Brain microvascular endothelial cell (primary cell): Measurements from ENCODE around the gene RGS8.

Experiments
- DNase-seq: peaks from one replicate; pipeline ENCODE4 v3.0.0-alpha.2; 2020
- H3K27ac ChIP-seq: fragments of 250-450 bp; sonication (Bioruptor Pico); 2 replicates; pipeline ENCODE4 v1.5.1; 2020; ENCODE audit warnings: mild to moderate bottlenecking, moderate library complexity
- H3K27me3 ChIP-seq: fragments of 250-450 bp; sonication (Bioruptor Pico); replicated peaks from 2 replicates; pipeline ENCODE4 v1.5.1; 2020; ENCODE audit warnings: mild to moderate bottlenecking
- H3K36me3 ChIP-seq: fragments of 250-450 bp; sonication (Bioruptor Pico); replicated peaks from 2 replicates; pipeline ENCODE4 v1.5.1; 2020; ENCODE audit warnings: mild to moderate bottlenecking
- H3K4me3 ChIP-seq: 2 replicates; pipeline ENCODE4 v1.5.1; 2011; ENCODE audit warnings: low read depth, mild to moderate bottlenecking, control low read depth, low read length, moderate library complexity
- CTCF ChIP-seq: IDR thresholded peaks from 2 replicates; pipeline ENCODE4 v1.5.1; 2011; ENCODE audit warnings: low read depth, mild to moderate bottlenecking, moderate library complexity, low read length, control low read depth, inconsistent platforms; ENCODE audit errors: missing control alignments
- in situ Hi-C: cut with HindIII; loops from 2 replicates; pipeline ENCODE4 v1.10.0; 2017; ENCODE audit warnings: low sequenced_read_pairs, low pct_ligation_motif_present

RGS8 gene

GRCh38 chr1:182709855-182710254, 25.5 kb upstream of the RGS8 start:
- no peak for TF ChIP-seq CTCF
- no peak for DNase-seq
- no peak overlapping the region for H3K27ac ChIP-seq
- in situ Hi-C loops, result no loop called here
- H3K36me3 ChIP-seq, result no peaks in the 10 kb centered on the region
- H3K4me3 ChIP-seq, result no peak overlapping the region
- no peaks in the 10 kb centered on the region for H3K27me3 ChIP-seq

GRCh38 chr1:182709225-182709764, 24.9 kb upstream of the RGS8 start:
- no peak for DNase-seq
- in situ Hi-C loops, result no loop called here
- H3K4me3 ChIP-seq, result no peak overlapping the region
- H3K27ac ChIP-seq, result no peak overlapping the region
- H3K36me3 ChIP-seq, result no peaks in the 10 kb centered on the region
- no peaks in the 10 kb centered on the region for H3K27me3 ChIP-seq
- no peak for TF ChIP-seq CTCF

- Histone ChIP-seq H3K27me3 (no peaks in the 10 kb centered on the region), H3K4me3 (no peak overlapping the region), H3K36me3 (no peaks in the 10 kb centered on the region), H3K27ac (no peak overlapping the region)
- no peak for DNase-seq
- TF ChIP-seq CTCF, result no peak
- in situ Hi-C loops, result no loop called here
Observed at GRCh38 chr1:182707122-182707521, 22.7 kb upstream of the RGS8 start.

- TF ChIP-seq CTCF, result no peak
- in situ Hi-C loops, result no loop called here
- DNase-seq, result no peak
- Histone ChIP-seq H3K27ac (no peak overlapping the region), H3K4me3 (no peak overlapping the region), H3K27me3 (no peaks in the 10 kb centered on the region), H3K36me3 (no peaks in the 10 kb centered on the region)
Observed at GRCh38 chr1:182704677-182705076, 20.3 kb upstream of the RGS8 start.

- Histone ChIP-seq H3K27me3 (no peaks in the 10 kb centered on the region), H3K27ac (no peak overlapping the region), H3K4me3 (no peak overlapping the region), H3K36me3 (no peaks in the 10 kb centered on the region)
- in situ Hi-C loops, result no loop called here
- no peak for TF ChIP-seq CTCF
- DNase-seq, result no peak
Observed at GRCh38 chr1:182703539-182703938, 19.2 kb upstream of the RGS8 start.

GRCh38 chr1:182702826-182703524, 18.6 kb upstream of the RGS8 start:
- no peaks in the 10 kb centered on the region for H3K27me3 ChIP-seq
- TF ChIP-seq CTCF, result no peak
- in situ Hi-C loops, result no loop called here
- H3K4me3 ChIP-seq, result no peak overlapping the region
- DNase-seq, result no peak
- H3K36me3 ChIP-seq, result no peaks in the 10 kb centered on the region
- H3K27ac ChIP-seq, result no peak overlapping the region
